Testis (tissue), 3 donors: ENCODE measurements around the gene RAD9A. TPM values are rescaled to one million over a fixed set of nuclear protein-coding genes. Genes with fewer than 3 reads are reported as not detected.

Source experiments
- DNase-seq: peaks from one replicate; pipeline ENCODE4 v3.0.0-alpha.2; 2019
- H3K27ac ChIP-seq, 2 donors: fragments of 200-600 bp; sonication (generic); one replicate each; pipeline ENCODE4 v1.5.1; 2019
- H3K27me3 ChIP-seq: fragments of 200-600 bp; sonication (generic); one replicate; pipeline ENCODE4 v1.5.1; 2019
- H3K36me3 ChIP-seq: fragments of 200-600 bp; sonication (generic); one replicate; pipeline ENCODE4 v1.5.1; 2017; ENCODE audit warnings: low read depth; ENCODE audit errors: missing control alignments
- H3K4me1 ChIP-seq: fragments of 200-600 bp; sonication (generic); one replicate; pipeline ENCODE4 v1.5.1; 2019
- H3K4me3 ChIP-seq, 2 donors: fragments of 200-600 bp; sonication (generic); one replicate each; pipeline ENCODE4 v1.5.1; 2017 to 2019
- H3K9me3 ChIP-seq: fragments of 200-600 bp; sonication (generic); one replicate; pipeline ENCODE4 v1.5.1; 2017
- CTCF ChIP-seq, 3 experiments: fragments of 450-650 bp in 2 of 3; fragments of 200-600 bp in 1 of 3; sonication (generic) in 1 of 3; IDR thresholded peaks; one replicate each; pipeline ENCODE4 v1.5.1; 2016 to 2019; ENCODE audit warnings: antibody characterized with exemption in 3 of 3, mild to moderate bottlenecking in 2 of 3, moderate library complexity in 1 of 3
- POLR2A ChIP-seq: fragments of 450-650 bp; IDR thresholded peaks from one replicate; pipeline ENCODE4 v1.6.1; 2017; ENCODE audit warnings: antibody characterized with exemption, mild to moderate bottlenecking, moderate library complexity
- WGBS, 2 donors: methylation state at CpG; one replicate each; pipeline ENCODE4 v1.1.5; 2018; 5-methylcytosine and 5-hydroxymethylcytosine counted together
- intact Hi-C: fragments of 100-400 bp; cut with DNase I; formaldehyde crosslinking; loops from one replicate; pipeline ENCODE4 v1.15.1; 2023; ENCODE audit warnings: low total_unique reads
- polyA plus RNA-seq: library from polyadenylated mRNA; stranded (reverse); fragments of 350-450 nt; fragmentation: Illumina TruSeq; extraction: RNeasy Lipid Tissue Mini Kit (QIAGEN cat#74804); gene quantifications from one replicate; pipeline ENCODE4 v1.2.3, GENCODE V29; 2014; ENCODE audit warnings: low read depth, low replicate concordance; ENCODE audit not compliant: insufficient read depth
- total RNA-seq, 2 donors: library from RNA; depleted of rRNA; stranded (reverse); fragments of >200 nt; gene quantifications; one replicate each; pipeline ENCODE4 v1.2.3, GENCODE V29; 2016

The RAD9A gene
- total and polyA plus RNA-seq, 3 donors from 2014 or later = 25.7 to 46.2 (median 35.8) TPM

- intact Hi-C loops = loop anchor here (5.0 kb wide), 1 partner anchor 36 kb away; no protein-coding TSS in a partner anchor
- no peak overlapping the region for H3K4me3 ChIP-seq
- no peaks in the 10 kb centered on the region for H3K9me3 ChIP-seq
- no peaks in the 10 kb centered on the region for H3K36me3 ChIP-seq
- H3K4me1 ChIP-seq = peaks cover 39% of the 10 kb centered on the region
- 50 to 55% methylated on average over 9 to 11 of the region's 11 CpGs for WGBS, 2 donors
- H3K27me3 ChIP-seq = no peaks in the 10 kb centered on the region
- DNase-seq = peak; percentile 62
- TF ChIP-seq POLR2A (no peak), CTCF (IDR thresholded peaks at IDR 0.05) (peak; percentile 83 to 94 (median 90))
- H3K27ac ChIP-seq = peak overlapping the region in 1 of 2 donors; percentile 97
Observed at GRCh38 chr11:67351275-67352005, 40.3 kb upstream of the RAD9A start.

GRCh38 chr11:67352546-67353316 is 39.1 kb upstream of the RAD9A start:
- Histone ChIP-seq H3K36me3 (no peaks in the 10 kb centered on the region), H3K27ac (peak overlapping the region; percentile 95 to 97), H3K9me3 (no peaks in the 10 kb centered on the region), H3K4me1 (peaks cover 43% of the 10 kb centered on the region), H3K4me3 (peak overlapping the region; percentile 72 to 78), H3K27me3 (no peaks in the 10 kb centered on the region)
- TF ChIP-seq CTCF (IDR thresholded peaks at IDR 0.05) (no peak), POLR2A (no peak)
- intact Hi-C loops = loop anchor here (5.0 kb wide), 1 partner anchor 35 kb away; no protein-coding TSS in a partner anchor
- WGBS, 2 donors = 5 to 7% methylated on average over 25 of the region's 25 CpGs
- DNase-seq = no peak

- Histone ChIP-seq H3K9me3 (no peaks in the 10 kb centered on the region), H3K27me3 (no peaks in the 10 kb centered on the region), H3K4me1 (peaks cover 43% of the 10 kb centered on the region), H3K27ac (peak within 1 kb of the TSS; percentile 95 to 97), H3K4me3 (peak within 1 kb of the TSS; percentile 72 to 78), H3K36me3 (no peaks in the 10 kb centered on the region)
- intact Hi-C loops = loop anchor here (5.0 kb wide), 1 partner anchor 34 kb away; no protein-coding TSS in a partner anchor
- WGBS, 2 donors = 0 to 1% methylated on average over 27 to 36 of the region's 37 CpGs
- peak; percentile 99 for DNase-seq
- no peak for TF ChIP-seq CTCF (IDR thresholded peaks at IDR 0.05)
- TF ChIP-seq POLR2A = peak; percentile 52
Observed at GRCh38 chr11:67353317-67354074, 38.3 kb upstream of the RAD9A start, which contains the start of gene POLD4. Gene POLD4, minus strand, starts transcription at chr11:67353546. Its CDS starts 147 bp downstream, at chr11:67353399.

GRCh38 chr11:67354075-67355022 is 37.4 kb upstream of the RAD9A start:
- Histone ChIP-seq H3K27me3 (no peaks in the 10 kb centered on the region), H3K4me3 (peak overlapping the region in 1 of 2 donors; percentile 78), H3K9me3 (no peaks in the 10 kb centered on the region), H3K4me1 (peaks cover 43% of the 10 kb centered on the region), H3K27ac (peak overlapping the region; percentile 95 to 97), H3K36me3 (no peaks in the 10 kb centered on the region)
- peak; percentile 75 for DNase-seq
- 3 to 13% methylated on average over 5 to 8 of the region's 8 CpGs for WGBS, 2 donors
- intact Hi-C loops = loop anchor here (5.0 kb wide), 1 partner anchor 33 kb away; no protein-coding TSS in a partner anchor
- TF ChIP-seq POLR2A (no peak), CTCF (IDR thresholded peaks at IDR 0.05) (peak in 1 of 3 experiments; percentile 6)
